Subcutaneous adipose tissue (tissue), 4 donors: ENCODE data around the gene CROCC2. TPM values are rescaled to one million over a fixed set of nuclear protein-coding genes. Genes with fewer than 3 reads are reported as not detected.

ENCODE experiments used
- total RNA-seq, 4 donors: library from RNA; depleted of rRNA; stranded (reverse); fragments of >200 nt; gene quantifications; one replicate each; pipeline ENCODE4 v1.1.0, GENCODE V29; 2016
- TF ChIP-seq, protein P1 (sequence below): fragments of 450-650 bp; IDR thresholded peaks from one replicate; pipeline ENCODE4 v1.5.1; 2016; ENCODE audit warnings: low read depth, mild to moderate bottlenecking, control low read depth, antibody characterized with exemption, moderate library complexity

Gene CROCC2
- total RNA-seq, 4 donors from 2014 or later, result not detected

GRCh38 chr2:240877460-240878340, 28.4 kb upstream of the CROCC2 start:
- TF ChIP-seq, protein P1, sequence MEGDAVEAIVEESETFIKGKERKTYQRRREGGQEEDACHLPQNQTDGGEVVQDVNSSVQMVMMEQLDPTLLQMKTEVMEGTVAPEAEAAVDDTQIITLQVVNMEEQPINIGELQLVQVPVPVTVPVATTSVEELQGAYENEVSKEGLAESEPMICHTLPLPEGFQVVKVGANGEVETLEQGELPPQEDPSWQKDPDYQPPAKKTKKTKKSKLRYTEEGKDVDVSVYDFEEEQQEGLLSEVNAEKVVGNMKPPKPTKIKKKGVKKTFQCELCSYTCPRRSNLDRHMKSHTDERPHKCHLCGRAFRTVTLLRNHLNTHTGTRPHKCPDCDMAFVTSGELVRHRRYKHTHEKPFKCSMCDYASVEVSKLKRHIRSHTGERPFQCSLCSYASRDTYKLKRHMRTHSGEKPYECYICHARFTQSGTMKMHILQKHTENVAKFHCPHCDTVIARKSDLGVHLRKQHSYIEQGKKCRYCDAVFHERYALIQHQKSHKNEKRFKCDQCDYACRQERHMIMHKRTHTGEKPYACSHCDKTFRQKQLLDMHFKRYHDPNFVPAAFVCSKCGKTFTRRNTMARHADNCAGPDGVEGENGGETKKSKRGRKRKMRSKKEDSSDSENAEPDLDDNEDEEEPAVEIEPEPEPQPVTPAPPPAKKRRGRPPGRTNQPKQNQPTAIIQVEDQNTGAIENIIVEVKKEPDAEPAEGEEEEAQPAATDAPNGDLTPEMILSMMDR, result no peak

DNA sequence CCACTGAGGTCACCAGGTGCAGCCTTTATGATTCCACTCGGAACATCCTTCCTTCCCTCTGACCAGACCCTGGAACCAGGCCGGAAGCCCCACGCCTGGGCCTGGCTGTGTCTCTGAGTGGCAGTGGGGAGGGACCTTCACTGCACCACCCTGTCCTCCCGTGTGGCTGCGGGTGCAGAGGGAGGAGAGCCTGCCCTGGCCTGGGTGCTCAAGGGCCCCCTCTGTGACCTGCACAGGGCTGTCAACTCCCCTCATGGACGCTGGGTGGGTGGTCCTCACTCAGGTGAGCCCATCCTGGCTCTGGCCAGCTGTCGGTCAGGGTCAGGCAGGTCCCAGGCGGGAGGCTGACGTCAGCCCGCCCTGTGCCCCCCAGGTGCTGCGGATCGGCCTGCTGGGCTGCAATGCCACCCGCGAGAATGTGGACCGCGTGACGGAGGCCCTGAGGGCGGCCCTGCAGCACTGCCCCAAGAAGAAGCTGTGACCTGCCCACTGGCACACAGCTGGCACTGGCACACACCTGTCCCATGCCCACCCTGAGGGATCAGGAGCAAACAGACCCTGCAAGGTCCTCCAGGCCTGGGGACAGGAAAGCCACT, 27.7 kb upstream of the CROCC2 start:
- TF ChIP-seq, protein P1, result no peak

DNA sequence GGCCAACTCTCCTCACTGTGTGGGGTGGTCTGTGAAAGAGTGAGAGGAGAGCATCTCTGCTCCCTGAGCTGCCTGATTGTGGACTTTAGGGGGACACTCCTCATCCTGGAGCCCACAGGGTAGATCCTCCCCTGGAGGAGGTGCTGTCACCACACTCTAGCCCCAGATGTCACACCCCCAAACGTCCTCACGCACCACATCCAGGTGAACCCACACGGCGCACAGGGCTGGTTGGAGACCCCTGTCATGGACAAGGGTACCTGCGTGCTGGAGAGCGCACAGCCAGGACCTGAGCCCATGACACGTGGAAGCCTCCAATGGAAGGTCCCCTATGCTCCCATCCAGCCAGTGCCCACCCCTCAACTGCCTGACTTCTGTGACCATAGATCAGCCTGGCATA, 27.0 kb upstream of the CROCC2 start:
- TF ChIP-seq, protein P1, result no peak

GRCh38 chr2:240881913-240882312, 24.2 kb upstream of the CROCC2 start:
- TF ChIP-seq, protein P1, result no peak

DNA sequence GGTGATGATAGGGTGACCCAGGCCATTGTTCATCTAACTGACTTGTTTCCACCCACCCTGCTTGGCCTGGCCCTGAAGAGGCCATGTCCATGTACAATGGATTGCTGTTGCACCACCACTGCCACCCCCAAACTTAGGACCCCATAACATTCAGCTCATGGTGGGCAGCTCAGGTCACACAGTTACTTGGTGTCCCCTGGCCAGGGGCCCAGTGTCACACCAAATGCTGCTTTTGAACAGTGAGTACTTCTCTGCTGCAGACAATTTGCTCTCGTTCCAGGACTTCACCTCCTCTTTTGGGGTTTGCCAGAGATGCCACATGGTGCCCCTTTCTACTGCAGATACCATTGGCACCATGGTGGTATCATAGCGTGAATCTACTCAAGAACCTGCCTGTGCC, 21.9 kb upstream of the CROCC2 start:
- TF ChIP-seq, protein P1, result no peak

- TF ChIP-seq, protein P1, result no peak
Observed at GRCh38 chr2:240884745-240885144, 21.4 kb upstream of the CROCC2 start.

- TF ChIP-seq, protein P1, result no peak
Observed at GRCh38 chr2:240885566-240885965, 20.6 kb upstream of the CROCC2 start.
